Astrocyte (in vitro differentiated cells and primary cell): Measurements from ENCODE around the gene KRTAP3-1. TPM values are rescaled to one million over a fixed set of nuclear protein-coding genes. Genes with fewer than 3 reads are reported as not detected.
A peak's percentile ranks its signal among the peaks of the same experiment; 100 is the strongest.

Source experiments
- DNase-seq: peaks from one replicate; pipeline ENCODE4 v3.0.0-alpha.2; 2010; ENCODE audit warnings: low read depth
- FAIRE-seq: peaks from 2 replicates; lab custom pipeline; 2011; peaks lifted over from hg19 to GRCh38; lab: Jason Lieb, UNC
- H2AFZ ChIP-seq: 2 replicates; pipeline ENCODE4 v1.6.0; 2012; ENCODE audit warnings: low read depth, low read length, inconsistent platforms
- H3K27ac ChIP-seq: 2 replicates; pipeline ENCODE4 v1.5.1; 2011; ENCODE audit warnings: low read depth, low read length, inconsistent platforms
- H3K27me3 ChIP-seq: 2 replicates; pipeline ENCODE4 v1.6.0; 2011; ENCODE audit warnings: low read length, inconsistent platforms; ENCODE audit not compliant: insufficient read depth
- H3K36me3 ChIP-seq: 2 replicates; pipeline ENCODE4 v1.5.1; 2011; ENCODE audit warnings: low read length, inconsistent platforms; ENCODE audit not compliant: insufficient read depth
- H3K4me1 ChIP-seq: 2 replicates; pipeline ENCODE4 v1.5.1; 2011; ENCODE audit warnings: low read length, inconsistent platforms; ENCODE audit not compliant: insufficient read depth
- H3K4me2 ChIP-seq: 2 replicates; pipeline ENCODE4 v1.6.0; 2012; ENCODE audit warnings: low read length, inconsistent platforms
- H3K4me3 ChIP-seq: 2 replicates; pipeline ENCODE4 v1.5.1; 2011; ENCODE audit warnings: low read depth, mild to moderate bottlenecking, low read length, inconsistent platforms; ENCODE audit not compliant: insufficient read depth
- H3K79me2 ChIP-seq: 2 replicates; pipeline ENCODE4 v1.6.0; 2012; ENCODE audit warnings: mild to moderate bottlenecking, low read length, inconsistent platforms; ENCODE audit not compliant: insufficient read depth
- H3K9ac ChIP-seq: 2 replicates; pipeline ENCODE4 v1.6.0; 2012; ENCODE audit warnings: mild to moderate bottlenecking, low read length, inconsistent platforms
- H3K9me3 ChIP-seq: 2 replicates; pipeline ENCODE4 v1.5.1; 2012; ENCODE audit warnings: low read depth, mild to moderate bottlenecking, low read length, inconsistent platforms; ENCODE audit not compliant: insufficient read depth
- H4K20me1 ChIP-seq: 2 replicates; pipeline ENCODE4 v1.6.0; 2012; ENCODE audit warnings: low read length, inconsistent platforms; ENCODE audit not compliant: insufficient read depth
- H3K27ac Mint-ChIP-seq: one replicate; pipeline ENCODE4 v1.8.0; 2021; ENCODE audit warnings: mild to moderate bottlenecking, mixed read lengths; ENCODE audit not compliant: unreplicated experiment
- H3K27me3 Mint-ChIP-seq: one replicate; pipeline ENCODE4 v1.8.0; 2021; ENCODE audit warnings: low read depth, mixed read lengths; ENCODE audit not compliant: unreplicated experiment
- H3K36me3 Mint-ChIP-seq: one replicate; pipeline ENCODE4 v1.8.0; 2021; ENCODE audit warnings: low read depth, mixed read lengths; ENCODE audit not compliant: unreplicated experiment
- H3K4me1 Mint-ChIP-seq: one replicate; pipeline ENCODE4 v1.8.0; 2021; ENCODE audit warnings: low read depth, mixed read lengths; ENCODE audit not compliant: unreplicated experiment
- H3K4me3 Mint-ChIP-seq: one replicate; pipeline ENCODE4 v1.8.0; 2021; ENCODE audit warnings: mild to moderate bottlenecking, moderate library complexity, mixed read lengths; ENCODE audit not compliant: unreplicated experiment
- H3K9me3 Mint-ChIP-seq: one replicate; pipeline ENCODE4 v1.8.0; 2021; ENCODE audit warnings: mild to moderate bottlenecking, mixed read lengths; ENCODE audit not compliant: unreplicated experiment
- CTCF ChIP-seq: IDR thresholded peaks from 2 replicates; pipeline ENCODE4 v1.5.1; 2011; ENCODE audit warnings: low read depth, mild to moderate bottlenecking, inconsistent platforms, low read length, moderate library complexity; ENCODE audit not compliant: insufficient read depth
- EZH2 ChIP-seq: IDR thresholded peaks from 2 replicates; pipeline ENCODE4 v1.6.1; 2012; ENCODE audit warnings: mild to moderate bottlenecking, low read length, inconsistent platforms; ENCODE audit not compliant: insufficient read depth
- total RNA-seq: library from RNA; stranded (reverse); gene quantifications from 2 replicates; pipeline ENCODE4 v1.2.1, GENCODE V29; 2021

KRTAP3-1 gene
- total RNA-seq, 1 donor from 2014 or later, result not detected

GRCh38 chr17:40986920-40987319 lies 22.0 kb downstream of the KRTAP3-1 start:
- DNase-seq (no peak), FAIRE-seq (no peak)
- no peak overlapping the region for H3K9ac ChIP-seq
- Mint-ChIP-seq H3K36me3 (no peaks in the 10 kb centered on the region), H3K4me1 (no peaks in the 10 kb centered on the region), H3K9me3 (no peaks in the 10 kb centered on the region), H3K4me3 (no peak overlapping the region), H3K27me3 (peaks cover 1% of the 10 kb centered on the region), H3K27ac (no peak overlapping the region)
- H3K4me1 ChIP-seq, result no peaks in the 10 kb centered on the region
- no peaks in the 10 kb centered on the region for H3K36me3 ChIP-seq
- no peak overlapping the region for H3K27ac ChIP-seq
- H3K4me2 ChIP-seq, result no peak overlapping the region
- no peaks in the 10 kb centered on the region for H3K9me3 ChIP-seq
- H2AFZ ChIP-seq, result no peak overlapping the region
- H4K20me1 ChIP-seq, result no peaks in the 10 kb centered on the region
- H3K27me3 ChIP-seq, result no peaks in the 10 kb centered on the region
- TF ChIP-seq EZH2 (no peak), CTCF (no peak)
- H3K4me3 ChIP-seq, result no peak overlapping the region
- H3K79me2 ChIP-seq, result no peaks in the 10 kb centered on the region

GRCh38 chr17:40984226-40984625 lies 24.7 kb downstream of the KRTAP3-1 start, which contains the start of gene KRT40:
Gene KRT40, minus strand, starts transcription at chr17:40984326. Its CDS starts 53 bp downstream, at chr17:40984273.
- H3K9me3 ChIP-seq, result no peaks in the 10 kb centered on the region
- FAIRE-seq, result no peak
- Mint-ChIP-seq H3K9me3 (no peaks in the 10 kb centered on the region), H3K4me1 (no peaks in the 10 kb centered on the region), H3K27me3 (peaks cover 1% of the 10 kb centered on the region), H3K36me3 (no peaks in the 10 kb centered on the region), H3K27ac (no peak within 1 kb of the TSS), H3K4me3 (no peak within 1 kb of the TSS)
- H3K27me3 ChIP-seq, result no peaks in the 10 kb centered on the region
- no peak within 1 kb of the TSS for H3K4me2 ChIP-seq
- no peaks in the 10 kb centered on the region for H3K36me3 ChIP-seq
- no peak within 1 kb of the TSS for H3K27ac ChIP-seq
- H3K4me3 ChIP-seq, result no peak within 1 kb of the TSS
- TF ChIP-seq CTCF (no peak), EZH2 (no peak)
- H3K79me2 ChIP-seq, result no peaks in the 10 kb centered on the region
- H3K9ac ChIP-seq, result no peak within 1 kb of the TSS
- no peaks in the 10 kb centered on the region for H4K20me1 ChIP-seq
- no peak within 1 kb of the TSS for H2AFZ ChIP-seq
- DNase-seq, result no peak
- H3K4me1 ChIP-seq, result no peaks in the 10 kb centered on the region

- no peaks in the 10 kb centered on the region for H3K27me3 ChIP-seq
- no peak overlapping the region for H3K27ac Mint-ChIP-seq
- DNase-seq (no peak), FAIRE-seq (no peak)
- no peaks in the 10 kb centered on the region for H3K4me1 Mint-ChIP-seq
- H3K9me3 Mint-ChIP-seq, result no peaks in the 10 kb centered on the region
- no peaks in the 10 kb centered on the region for H3K79me2 ChIP-seq
- no peaks in the 10 kb centered on the region for H3K9me3 ChIP-seq
- H4K20me1 ChIP-seq, result no peaks in the 10 kb centered on the region
- H3K36me3 ChIP-seq, result no peaks in the 10 kb centered on the region
- H3K27ac ChIP-seq, result no peak overlapping the region
- H3K9ac ChIP-seq, result no peak overlapping the region
- no peaks in the 10 kb centered on the region for H3K36me3 Mint-ChIP-seq
- no peak overlapping the region for H3K4me3 Mint-ChIP-seq
- no peaks in the 10 kb centered on the region for H3K4me1 ChIP-seq
- H2AFZ ChIP-seq, result peak overlapping the region; percentile 58
- peak overlapping the region; percentile 11 for H3K4me2 ChIP-seq
- no peak overlapping the region for H3K4me3 ChIP-seq
- no peak for TF ChIP-seq CTCF
- no peak for TF ChIP-seq EZH2
- H3K27me3 Mint-ChIP-seq, result peaks cover 1% of the 10 kb centered on the region
Measured at GRCh38 chr17:40981115-40981514, 27.8 kb downstream of the KRTAP3-1 start.
